HG03460 (cell line): ENCODE measurements around the gene PDE1A.
A peak's percentile ranks its signal among the peaks of the same experiment; 100 is the strongest.
"Not testable (repeated sequence)": the region's sequence is repeated elsewhere in the genome, so short reads cannot be mapped to it uniquely, and the experiment has no call there.

Source experiments
- ATAC-seq: cut with Tn5 transposase; IDR thresholded peaks from one replicate; pipeline ENCODE4 v1.9.1; 2021; ENCODE audit not compliant: unreplicated experiment

PDE1A gene

DNA sequence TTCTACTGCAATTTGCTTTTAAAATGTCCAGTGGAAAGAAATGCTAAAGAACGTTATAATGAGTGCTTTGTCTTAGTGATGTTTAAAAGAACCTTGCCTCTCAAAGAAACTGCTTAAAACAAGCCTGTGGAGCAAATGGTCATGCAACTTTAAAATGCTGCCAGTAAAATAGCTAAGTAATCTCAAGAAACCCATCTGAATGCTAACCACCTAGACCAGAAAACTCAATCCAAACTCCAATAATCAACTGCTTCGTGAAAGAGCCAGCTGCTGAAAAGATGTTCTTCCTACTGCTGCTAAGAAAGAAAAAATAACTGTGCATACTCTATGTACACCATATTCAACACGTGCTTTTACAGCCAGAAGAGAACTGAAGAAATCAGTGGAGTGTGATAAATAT lies 145.6 kb downstream of the PDE1A start:
- ATAC-seq, result no peak

DNA sequence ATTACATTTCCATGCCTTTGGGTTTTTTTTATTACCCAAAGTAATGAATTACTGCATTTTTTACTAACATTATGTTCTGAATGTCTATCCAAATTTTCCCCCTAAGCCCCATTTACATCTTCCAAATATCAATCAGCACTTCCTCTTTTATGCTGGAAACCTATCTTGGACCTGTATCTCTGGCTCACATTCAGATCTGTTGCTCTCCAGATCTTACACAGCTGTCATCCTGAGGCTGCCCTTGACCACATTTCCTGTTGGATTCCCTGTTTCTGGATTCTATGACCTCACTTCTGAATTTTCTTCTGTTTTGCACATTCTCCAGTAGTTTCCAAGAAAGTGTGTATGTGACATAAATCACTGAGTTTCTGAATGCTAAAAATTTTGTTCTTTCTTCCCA lies 146.7 kb downstream of the PDE1A start:
- ATAC-seq, result no peak

DNA sequence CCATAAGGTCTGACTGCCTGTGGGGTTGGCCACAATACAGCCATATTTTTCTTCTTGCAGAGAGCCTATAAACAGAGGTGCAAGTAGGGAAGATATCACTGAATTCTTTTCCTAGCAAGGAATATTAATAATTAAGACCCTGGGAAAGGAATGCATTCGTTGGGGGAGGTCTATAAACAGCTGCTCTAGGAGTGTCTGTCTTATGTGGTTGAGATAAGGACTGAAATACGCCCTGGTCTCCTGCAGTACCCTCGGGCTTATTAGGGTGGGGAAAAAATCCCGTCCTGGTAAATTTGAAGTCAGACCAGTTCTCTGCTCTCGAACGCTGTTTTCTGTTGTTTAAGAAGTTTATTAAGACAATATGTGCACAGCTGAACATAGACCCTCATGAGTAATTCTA lies 150.2 kb downstream of the PDE1A start:
- not testable (repeated sequence) for ATAC-seq

DNA sequence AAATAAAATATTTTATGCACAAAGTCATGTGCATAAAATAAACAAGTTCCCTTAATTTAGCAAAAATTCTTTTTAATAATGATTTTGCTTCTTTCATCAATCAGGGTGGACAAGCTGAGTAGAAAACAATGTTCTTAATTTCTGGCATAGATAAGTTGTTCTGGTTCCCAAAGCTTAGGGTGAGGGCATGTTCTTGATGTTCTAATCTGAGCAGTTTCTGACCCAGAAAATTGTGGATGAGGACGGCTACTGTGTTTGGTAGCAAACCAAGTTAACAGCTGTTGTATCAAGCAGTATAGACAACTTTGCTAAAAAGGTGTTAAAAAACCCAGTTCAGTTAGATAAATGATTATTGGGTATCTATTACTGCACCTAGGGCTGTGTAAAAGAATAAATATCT lies 158.9 kb downstream of the PDE1A start:
- no peak for ATAC-seq

DNA sequence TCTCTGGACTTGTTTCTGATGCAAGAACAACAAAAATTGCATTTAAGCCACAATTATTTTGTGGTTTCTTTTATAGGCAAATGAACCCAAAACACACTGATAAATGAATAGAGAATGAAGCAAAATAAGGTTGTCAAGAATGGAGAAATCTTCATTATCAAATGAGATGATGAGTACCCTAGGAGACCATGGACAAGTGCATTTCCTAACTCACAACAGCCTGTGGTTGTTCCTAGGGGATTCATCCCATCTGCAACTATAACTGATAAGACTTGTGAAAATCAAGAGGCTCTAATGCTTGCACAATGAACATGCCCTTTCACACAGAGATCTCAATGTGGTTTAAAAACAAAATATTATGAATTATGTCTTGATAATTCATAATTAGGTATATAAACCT lies 159.9 kb downstream of the PDE1A start:
- no peak for ATAC-seq

DNA sequence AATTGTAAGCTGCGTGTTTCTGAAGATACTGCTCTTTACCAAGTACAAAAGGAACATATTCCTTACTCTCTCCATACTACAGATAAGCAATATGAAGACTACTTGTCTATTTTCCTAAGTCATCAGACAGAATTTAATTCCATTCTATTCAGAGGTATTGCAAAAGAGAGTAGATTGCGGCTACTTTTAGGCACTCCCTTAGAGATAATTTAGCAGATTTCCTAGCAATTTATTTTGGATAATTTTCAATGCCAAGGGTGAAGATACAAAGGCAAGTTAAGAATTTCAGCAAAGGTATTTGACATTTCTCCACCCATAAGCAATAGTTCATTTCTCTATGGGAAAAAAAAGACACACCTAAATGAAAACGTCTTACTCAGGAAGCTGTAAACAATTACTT lies 161.1 kb downstream of the PDE1A start:
- ATAC-seq, result no peak

DNA sequence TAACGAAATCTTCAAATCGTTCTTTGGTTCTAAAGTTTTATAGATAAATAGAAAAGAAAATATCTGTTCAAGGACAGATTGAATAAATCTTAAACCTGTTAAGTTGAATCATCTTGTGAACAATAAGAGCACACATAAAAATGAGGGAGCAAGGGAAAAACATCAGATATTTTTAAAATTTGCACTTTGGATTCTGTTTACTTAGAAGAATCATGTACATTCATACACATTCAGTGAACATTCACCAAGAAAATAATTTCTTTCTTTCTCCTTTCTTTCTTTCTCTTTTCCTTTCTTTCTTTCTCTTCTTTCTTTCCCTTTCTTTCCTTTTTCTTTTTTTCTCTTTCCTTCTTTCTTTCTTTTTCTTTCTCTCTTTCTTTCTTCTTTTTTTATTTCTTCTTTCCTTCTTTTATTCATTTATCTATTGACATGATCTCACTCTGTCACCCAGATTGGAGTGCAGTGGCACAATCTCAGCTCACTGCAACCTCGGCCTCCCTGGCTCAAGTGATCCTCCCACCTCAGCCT lies 164.9 kb downstream of the PDE1A start:
- ATAC-seq, result no peak

DNA sequence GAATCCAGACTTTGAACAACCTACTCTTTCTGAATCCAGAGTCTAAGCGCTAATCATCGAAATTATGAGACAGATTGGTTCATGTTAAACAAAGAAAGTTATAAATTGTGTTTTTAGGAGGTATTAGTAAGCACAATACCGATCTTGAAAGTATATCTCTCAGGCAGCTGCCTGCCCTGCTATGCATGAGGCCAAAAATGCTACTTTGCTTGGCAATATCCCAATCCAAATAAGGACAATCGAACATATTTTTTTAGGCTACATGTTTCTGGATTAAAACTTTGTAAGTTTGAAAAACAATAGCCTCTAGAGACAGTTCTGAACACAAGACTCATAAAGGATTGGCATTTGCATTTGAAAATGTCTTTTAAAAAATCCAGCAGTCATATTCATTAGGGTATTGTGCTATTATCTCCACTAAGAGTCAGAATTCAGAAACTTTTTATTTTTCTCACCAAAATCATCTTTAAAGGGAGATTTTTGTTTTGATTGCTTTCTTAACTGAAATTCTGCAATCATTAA lies 167.1 kb downstream of the PDE1A start:
- no peak for ATAC-seq

DNA sequence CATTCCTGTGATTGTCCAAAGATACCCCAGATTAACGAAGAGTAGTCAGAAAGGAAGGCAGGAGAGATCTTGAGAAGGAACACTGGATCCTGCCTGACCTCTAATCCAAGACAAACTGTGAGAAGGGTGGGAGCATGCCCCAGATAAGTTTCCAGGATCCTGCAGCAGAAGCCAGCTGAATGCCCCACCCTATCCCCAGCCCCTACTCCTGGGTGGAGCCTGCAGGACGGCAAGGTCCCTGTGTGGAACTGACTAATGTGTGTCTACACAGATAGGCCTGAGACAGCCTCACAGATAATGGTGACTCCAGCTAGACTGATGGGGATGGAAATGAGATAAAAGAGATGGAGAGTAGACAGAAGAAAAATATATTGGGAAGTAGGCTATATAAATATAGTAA lies 174.3 kb downstream of the PDE1A start:
- ATAC-seq, result no peak

DNA sequence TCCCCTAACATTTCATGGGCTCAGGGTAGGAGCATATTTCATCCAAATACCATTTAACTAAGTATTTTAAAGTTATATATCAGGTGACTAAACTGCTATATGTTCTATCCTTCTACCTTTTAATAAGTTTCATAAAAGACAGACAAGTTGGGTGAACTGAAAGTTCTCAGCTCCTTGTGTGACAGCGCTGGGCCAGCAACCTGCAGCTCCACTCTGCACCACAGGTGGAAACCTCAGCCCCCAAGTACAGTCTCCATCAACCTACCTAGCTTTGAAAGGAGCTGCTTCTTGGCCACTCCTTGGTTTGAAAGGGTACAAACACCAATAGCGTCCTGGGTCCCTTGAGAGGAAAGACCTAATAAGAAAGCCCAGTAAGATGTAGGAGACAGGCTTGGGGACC lies 177.9 kb downstream of the PDE1A start:
- no peak for ATAC-seq

DNA sequence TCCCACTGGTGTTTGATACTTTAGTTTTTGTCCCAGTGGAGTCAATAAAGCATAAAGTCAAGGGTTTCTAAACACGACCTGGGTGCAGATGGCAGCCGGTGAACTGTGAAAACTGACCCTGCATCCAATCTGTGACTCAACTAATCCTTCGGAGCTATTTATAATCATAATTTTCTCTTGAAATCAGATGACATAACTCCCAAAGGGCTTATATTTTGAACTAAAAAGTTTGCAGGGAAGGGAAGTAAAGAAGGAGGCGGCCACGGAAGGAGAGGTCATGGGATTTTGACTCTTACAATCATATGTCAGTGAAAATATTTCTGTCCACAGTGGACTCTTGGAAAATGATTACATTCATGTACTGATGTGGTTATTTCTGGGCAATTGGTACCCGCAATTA lies 178.5 kb downstream of the PDE1A start:
- ATAC-seq, result no peak

DNA sequence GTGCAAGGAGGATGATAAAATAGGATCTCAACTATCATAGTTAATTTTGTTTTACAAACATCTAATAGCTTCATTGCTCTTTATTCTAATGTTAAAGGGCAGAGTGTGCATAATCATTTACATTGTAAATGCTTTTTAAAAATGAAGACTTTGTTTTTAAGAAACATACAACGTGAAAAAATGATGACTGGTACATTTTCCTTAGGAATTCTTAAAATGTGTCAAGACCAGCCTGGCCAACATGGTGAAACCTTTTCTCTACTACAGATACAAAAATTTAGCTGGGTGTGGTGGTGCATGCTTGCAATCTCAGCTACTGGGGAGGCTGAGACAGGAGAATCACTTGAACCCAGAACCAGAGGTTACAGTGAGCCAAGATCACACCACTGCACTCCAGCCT lies 179.0 kb downstream of the PDE1A start:
- no peak for ATAC-seq

DNA sequence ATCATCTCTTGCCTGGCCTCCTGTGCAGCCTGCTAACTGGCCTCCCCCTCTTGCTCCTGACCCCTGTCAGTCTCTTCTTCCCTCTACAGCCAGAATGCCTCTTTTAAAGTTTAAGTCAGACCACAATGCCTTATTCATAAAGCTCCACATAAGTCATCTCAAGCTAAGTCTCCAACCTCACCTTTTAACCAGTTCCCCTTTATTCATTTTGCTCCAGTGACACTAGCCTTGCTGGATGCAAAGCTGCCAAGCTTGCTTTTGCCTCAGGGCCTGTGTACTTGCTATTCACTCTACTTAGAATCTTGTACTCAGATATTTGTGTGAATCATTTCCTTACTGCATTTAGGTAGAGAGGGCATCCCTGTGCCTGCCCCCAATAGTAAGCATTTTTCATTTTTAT lies 180.9 kb downstream of the PDE1A start:
- ATAC-seq, result no peak

DNA sequence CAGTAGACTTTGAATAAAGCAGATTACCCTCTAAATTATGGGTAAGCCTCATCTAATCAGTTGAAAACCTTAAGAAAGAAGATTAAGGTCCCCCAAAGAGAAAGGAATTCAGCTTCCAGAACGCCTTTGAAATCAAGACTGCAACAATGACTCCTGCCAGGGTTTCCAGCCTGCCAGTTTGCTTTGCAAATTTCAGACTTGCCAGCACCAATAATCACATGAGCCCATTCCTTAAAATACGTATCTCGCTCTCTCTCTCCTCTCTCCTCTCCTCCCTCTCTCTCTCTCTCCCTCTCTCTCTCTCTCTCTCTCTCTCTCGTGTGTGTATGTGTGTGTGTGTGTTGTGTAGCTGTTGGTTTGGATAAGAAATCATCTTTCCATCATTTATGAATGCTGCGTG lies 184.2 kb downstream of the PDE1A start:
- ATAC-seq, result no peak

DNA sequence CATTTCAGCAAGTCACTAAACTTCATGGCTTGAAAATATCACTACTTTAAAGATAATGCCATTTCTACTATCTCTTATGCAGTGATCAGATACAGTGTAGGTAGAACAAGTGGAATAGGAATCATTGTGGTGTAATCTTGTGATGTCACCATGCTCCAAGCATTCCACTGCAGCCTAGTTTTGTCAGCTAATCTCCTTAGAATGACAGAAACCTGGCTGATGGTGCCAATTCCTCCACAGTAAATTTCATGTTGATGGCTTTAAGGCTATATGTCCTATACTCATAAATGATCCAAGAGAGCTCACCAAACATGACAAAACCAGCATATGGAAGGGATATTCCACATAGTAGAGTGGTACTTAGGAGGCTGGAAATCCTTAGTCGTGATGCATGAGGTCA lies 184.9 kb downstream of the PDE1A start:
- no peak for ATAC-seq

DNA sequence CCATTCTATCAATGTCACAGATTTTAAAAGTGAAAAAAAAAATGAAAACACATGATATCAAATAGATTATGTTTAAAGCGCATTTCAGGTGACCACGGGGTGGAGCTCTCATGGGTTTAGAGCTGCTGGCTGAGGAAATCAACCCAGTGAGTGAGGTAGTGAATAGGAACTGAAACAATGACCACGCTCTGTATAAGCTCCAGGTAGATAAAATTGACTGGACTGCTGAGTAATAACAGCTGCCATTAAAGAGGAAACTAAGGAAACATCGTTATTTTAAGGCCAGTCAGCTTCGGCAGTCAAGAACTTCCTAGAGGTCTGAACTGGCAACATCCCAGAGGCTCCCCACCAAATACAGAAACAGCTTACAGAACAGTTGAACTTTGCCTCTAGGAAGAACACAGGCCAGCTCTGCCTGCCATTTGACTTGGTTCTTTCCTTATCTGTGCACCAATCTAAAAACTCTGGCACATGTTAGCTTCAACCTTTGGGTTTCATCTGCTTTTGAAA lies 185.9 kb downstream of the PDE1A start:
- peak; percentile 100 for ATAC-seq

DNA sequence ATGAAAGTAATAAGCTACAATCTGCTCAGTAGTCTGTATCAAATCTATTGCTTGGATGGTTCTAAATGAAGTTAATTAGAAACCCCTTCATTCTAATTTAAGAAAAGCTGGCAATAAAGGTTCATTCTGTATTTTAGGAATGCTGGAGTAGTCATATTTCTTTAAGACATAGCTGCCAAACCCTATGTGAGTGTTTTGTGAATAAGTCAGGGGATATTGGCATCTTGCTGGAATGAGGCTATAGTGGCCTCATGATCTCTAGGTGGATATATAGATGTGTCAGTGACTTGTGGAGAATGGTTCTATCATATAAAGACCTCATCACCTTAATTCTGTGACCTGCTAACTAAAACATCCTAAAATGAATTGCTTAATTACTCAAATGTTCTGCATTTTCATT lies 196.3 kb downstream of the PDE1A start:
- no peak for ATAC-seq

DNA sequence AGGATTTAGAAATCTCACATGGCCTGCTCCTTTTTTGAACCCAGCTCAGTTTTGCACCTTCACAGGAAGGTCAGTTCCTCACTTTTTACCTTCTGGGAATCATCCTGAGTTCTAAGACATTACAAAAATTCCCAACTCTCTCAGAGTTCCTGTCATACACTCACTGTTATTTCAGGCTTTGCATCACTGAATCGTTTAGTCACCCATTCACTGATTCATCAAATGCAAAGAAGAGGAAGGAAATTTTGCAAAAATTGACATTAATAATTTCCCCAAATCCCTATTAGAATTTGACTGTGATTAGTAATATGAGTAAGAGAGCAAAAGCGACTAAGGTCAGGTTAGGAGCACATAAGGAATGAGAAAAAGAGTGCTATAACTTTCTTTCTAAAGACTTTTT lies 197.5 kb downstream of the PDE1A start:
- ATAC-seq, result no peak

DNA sequence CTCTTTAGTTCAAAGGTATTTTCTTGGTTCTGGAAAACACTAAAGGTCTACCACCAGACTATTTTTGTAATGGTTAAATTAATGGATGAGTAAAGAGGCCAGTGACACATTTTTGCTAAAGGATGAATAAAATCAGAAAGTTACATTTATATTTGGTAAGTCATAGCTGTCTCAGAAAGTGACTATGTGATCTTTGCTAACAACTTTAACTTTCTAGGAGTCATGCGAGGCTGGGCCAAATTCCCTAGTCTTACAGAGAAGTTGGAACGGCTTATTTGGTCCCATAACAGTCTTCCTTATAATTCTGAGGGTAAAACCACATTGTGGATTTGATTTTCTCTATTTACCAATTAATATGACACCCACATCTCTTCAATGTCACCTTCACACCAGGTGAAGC lies 198.1 kb downstream of the PDE1A start:
- no peak for ATAC-seq

DNA sequence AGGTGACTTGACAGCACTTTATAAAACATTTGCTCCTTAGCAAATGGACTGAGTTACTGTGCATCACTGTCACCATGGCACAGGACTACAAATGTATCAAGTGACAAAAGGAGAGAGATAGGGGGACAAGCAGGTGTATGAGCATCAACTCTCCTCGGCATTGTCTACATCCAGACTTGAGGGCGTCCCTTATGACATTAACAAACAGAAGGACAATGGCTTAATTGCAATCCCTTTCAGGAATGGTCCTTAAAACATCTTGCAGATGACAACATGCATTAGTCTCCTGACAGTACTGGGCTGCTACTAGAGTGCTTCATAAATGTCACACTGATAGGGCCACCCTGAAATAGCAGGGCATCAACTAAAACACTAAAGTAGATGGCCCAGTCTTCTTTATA lies 198.8 kb downstream of the PDE1A start:
- no peak for ATAC-seq

DNA sequence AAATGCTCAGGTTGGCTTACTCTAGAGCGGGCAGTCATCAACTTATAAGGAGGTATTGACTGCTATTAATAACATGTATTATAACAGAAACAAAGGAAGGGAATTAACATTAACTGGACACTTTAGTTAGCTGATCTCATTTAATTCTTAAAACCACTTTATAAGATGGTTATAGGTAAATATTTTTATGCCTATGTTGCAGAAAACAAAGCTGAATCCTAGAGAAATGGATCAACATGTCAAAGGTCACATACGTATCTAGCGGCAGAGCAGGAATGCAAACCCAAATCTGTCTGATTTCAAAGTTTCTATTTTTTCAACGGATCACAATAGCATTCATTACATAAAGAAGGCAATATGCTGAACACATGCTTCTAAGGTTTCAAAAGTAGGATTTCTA lies 200.0 kb downstream of the PDE1A start:
- no peak for ATAC-seq

DNA sequence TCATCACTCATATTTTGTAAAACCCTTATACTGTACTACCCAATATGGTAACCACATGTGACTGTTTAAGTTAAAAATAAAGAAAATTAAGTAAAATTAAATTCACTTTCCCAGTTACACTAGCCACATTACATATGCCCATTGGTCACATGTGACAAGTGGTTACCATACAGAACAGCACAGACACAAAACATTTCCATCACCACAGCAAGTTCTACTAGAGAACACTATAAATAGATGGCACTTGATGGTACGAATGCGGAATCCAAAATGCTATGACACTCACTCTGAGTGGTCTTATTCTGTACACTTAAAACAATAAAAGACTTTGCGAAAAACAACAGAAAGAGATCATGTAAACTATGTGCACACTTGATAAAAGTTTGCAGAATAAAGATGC lies 202.2 kb downstream of the PDE1A start:
- no peak for ATAC-seq

DNA sequence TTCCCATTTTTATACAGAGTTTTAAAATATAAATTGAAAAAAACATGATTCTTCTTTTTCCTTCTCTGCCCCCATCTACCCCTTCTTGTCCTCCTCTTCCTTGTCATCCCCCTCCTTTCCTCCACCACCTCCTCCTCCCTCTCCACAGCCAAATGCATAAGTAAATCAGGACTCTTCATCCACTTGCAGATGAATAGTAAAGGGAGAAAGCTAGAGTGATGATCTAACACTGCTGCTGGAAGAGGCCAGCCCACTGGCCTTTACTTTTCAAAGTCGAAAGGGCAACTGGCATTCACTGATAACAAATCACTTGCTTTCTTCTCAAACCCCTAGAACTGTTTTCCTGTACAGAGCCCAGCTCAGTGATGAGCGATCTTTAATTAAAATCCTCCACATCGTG lies 205.8 kb downstream of the PDE1A start:
- ATAC-seq, result no peak

DNA sequence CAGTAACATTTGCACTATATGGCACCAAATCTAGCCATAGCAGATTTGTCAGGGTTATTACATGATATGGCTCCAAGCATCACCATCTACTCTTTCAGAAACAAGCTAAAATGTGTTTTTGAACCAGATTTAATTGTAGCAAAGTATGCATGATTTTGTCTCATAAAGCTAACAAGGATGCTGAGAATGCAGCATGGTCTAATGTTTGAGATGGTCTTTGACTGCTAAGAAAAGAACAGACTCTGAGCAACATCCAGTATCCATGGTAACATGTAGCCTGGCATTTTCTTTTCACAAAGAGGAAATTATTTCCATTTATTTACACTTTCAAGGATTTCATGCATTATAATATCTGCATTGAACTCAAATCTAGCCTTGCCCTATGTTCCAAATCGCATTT lies 206.5 kb downstream of the PDE1A start:
- ATAC-seq, result no peak
